Cardiac septum (tissue), 1 donor: ENCODE results near the gene SLX4IP. TPM values are rescaled to one million over a fixed set of nuclear protein-coding genes. Genes with fewer than 3 reads are reported as not detected.

ENCODE experiments used
- DNase-seq: peaks from one replicate; pipeline ENCODE4 v3.0.0-alpha.2; 2020; ENCODE audit warnings: low spot score
- intact Hi-C: fragments of 100-400 bp; cut with DNase I; formaldehyde crosslinking; loops from one replicate; pipeline ENCODE4 v1.14.0; 2022
- total RNA-seq: library from RNA; stranded (reverse); fragmentation: NEBNext Ultra II Directional; extraction: Animal tissue kit (Norgen Biotek cat#: 25700); gene quantifications from one replicate; pipeline ENCODE4 v1.2.1, GENCODE V29; 2021
- donor health status: DM: no; HTN: no; CAD: no.

The SLX4IP gene
- total RNA-seq, 1 donor from 2014 or later, result 2.3 TPM

- intact Hi-C loops, result no loop called here
- no peak for DNase-seq
Measured at GRCh38 chr20:10487142-10488136, 52.3 kb downstream of the SLX4IP start.

- intact Hi-C loops, result no loop called here
- no peak for DNase-seq
Measured at GRCh38 chr20:10488534-10488933, 53.4 kb downstream of the SLX4IP start.

- intact Hi-C loops, result no loop called here
Measured at GRCh38 chr20:10489853-10490252, 54.7 kb downstream of the SLX4IP start.

GRCh38 chr20:10490257-10490656 lies 55.2 kb downstream of the SLX4IP start:
- DNase-seq, result no peak
- intact Hi-C loops, result no loop called here

More at GRCh38 chr20:10489853-10490252, 54.7 kb downstream of the SLX4IP start:
- DNase-seq, result no peak

GRCh38 chr20:10490706-10491105 lies 55.6 kb downstream of the SLX4IP start:
- DNase-seq, result no peak
- intact Hi-C loops, result no loop called here

GRCh38 chr20:10492065-10492464 lies 57.0 kb downstream of the SLX4IP start:
- DNase-seq, result no peak
- intact Hi-C loops, result no loop called here

- intact Hi-C loops, result no loop called here
- no peak for DNase-seq
Measured at GRCh38 chr20:10492844-10493243, 57.7 kb downstream of the SLX4IP start.

GRCh38 chr20:10495173-10495572 lies 60.1 kb downstream of the SLX4IP start:
- intact Hi-C loops, result no loop called here
- DNase-seq, result no peak

- intact Hi-C loops, result no loop called here
- no peak for DNase-seq
Measured at GRCh38 chr20:10496465-10496864, 61.4 kb downstream of the SLX4IP start.

GRCh38 chr20:10497283-10497682 lies 62.2 kb downstream of the SLX4IP start:
- DNase-seq, result no peak
- intact Hi-C loops, result no loop called here

- intact Hi-C loops, result no loop called here
Measured at GRCh38 chr20:10497791-10498190, 62.7 kb downstream of the SLX4IP start.

GRCh38 chr20:10498200-10498599 lies 63.1 kb downstream of the SLX4IP start:
- intact Hi-C loops, result no loop called here
- DNase-seq, result no peak

More at GRCh38 chr20:10497791-10498190, 62.7 kb downstream of the SLX4IP start:
- DNase-seq, result no peak

GRCh38 chr20:10501402-10501801 lies 66.3 kb downstream of the SLX4IP start:
- DNase-seq, result no peak
- intact Hi-C loops, result no loop called here

GRCh38 chr20:10502098-10502526 lies 67.0 kb downstream of the SLX4IP start:
- intact Hi-C loops, result no loop called here
- DNase-seq, result no peak

GRCh38 chr20:10504608-10504993 lies 69.5 kb downstream of the SLX4IP start:
- no peak for DNase-seq
- intact Hi-C loops, result no loop called here

- intact Hi-C loops, result no loop called here
- DNase-seq, result no peak
Measured at GRCh38 chr20:10504994-10505730, 70.1 kb downstream of the SLX4IP start.

GRCh38 chr20:10505827-10506226 lies 70.7 kb downstream of the SLX4IP start:
- intact Hi-C loops, result no loop called here
- DNase-seq, result no peak

- intact Hi-C loops, result no loop called here
- no peak for DNase-seq
Measured at GRCh38 chr20:10507052-10507451, 71.9 kb downstream of the SLX4IP start.

GRCh38 chr20:10508060-10508459 lies 73.0 kb downstream of the SLX4IP start:
- DNase-seq, result no peak
- intact Hi-C loops, result no loop called here

- no peak for DNase-seq
- intact Hi-C loops, result no loop called here
Measured at GRCh38 chr20:10508468-10509251, 73.6 kb downstream of the SLX4IP start.
